Measurements from ENCODE around the gene DNAH2. TPM values are rescaled to one million over a fixed set of nuclear protein-coding genes. Genes with fewer than 3 reads are reported as not detected.

DNAH2 gene
- total and polyA plus RNA-seq, 9 of the 15 experiments (the other 6 are each of a cell fraction or from before 2014, with no cell fraction given) = 0.03 TPM; not detected in 8

DNA sequence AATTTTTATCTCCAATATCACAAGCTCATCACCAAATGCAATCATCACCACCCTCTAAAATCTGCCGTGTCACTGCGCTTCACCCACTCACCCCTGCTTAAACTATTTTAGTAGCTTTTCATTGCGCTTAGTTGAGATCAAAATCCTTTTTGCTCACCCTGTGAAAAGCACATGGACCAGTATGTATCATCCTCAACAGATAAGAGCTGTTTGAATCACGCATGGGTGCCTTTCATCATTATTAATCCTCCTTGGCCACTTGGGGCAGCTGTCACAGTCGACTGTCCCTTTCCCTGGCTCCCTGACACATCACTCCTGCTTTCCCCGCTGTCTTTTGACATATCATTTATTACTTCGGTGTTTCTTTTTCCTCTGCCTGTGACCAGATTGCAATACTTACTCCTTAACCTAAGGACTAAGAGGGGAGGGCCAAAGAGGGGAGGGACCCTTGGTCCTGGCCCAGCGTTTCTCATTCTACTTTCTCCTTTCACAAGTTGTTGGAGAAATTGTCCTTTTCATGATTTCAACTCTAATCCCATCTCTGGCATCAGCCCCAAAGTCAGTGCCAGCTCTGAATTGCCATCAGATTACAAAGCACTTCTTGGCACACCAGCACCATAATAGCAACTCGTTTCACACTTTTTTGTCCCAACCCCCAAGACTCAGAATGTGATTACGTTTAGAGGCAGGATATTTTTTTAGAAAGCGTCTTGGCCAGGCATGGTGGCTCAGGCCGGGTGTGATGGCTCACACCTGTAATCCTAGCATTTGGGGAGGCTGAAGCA is 107.9 kb downstream of the DNAH2 start:
- no peaks in the 10 kb centered on the region for H3K79me2 ChIP-seq (ENCODE audit: control insufficient read depth, insufficient read depth, low read length)
- intact Hi-C loops (cut with micrococcal nuclease) (loop anchor here (10.0 kb wide), 1 partner anchor 219 kb away; no protein-coding TSS in a partner anchor), in situ Hi-C loops (cut with MboI) (no loop called here)
- 0% methylated on average over 12 of the region's 12 CpGs for WGBS (ENCODE audit: insufficient coverage, low coverage, missing lambda C conversion rate)
- no peak overlapping the region for H3K9ac ChIP-seq (ENCODE audit: insufficient read depth in 1 of 2, low read depth in 2 of 2, low read length in 2 of 2)
- H3K27ac ChIP-seq (ENCODE audit: extremely low read depth, low read depth, low read length) = no peak overlapping the region
- FAIRE-seq (no peak), ATAC-seq (0 out of 3 replicates have a peak, but pooled peaks have one; percentile 47), DNase-seq (ENCODE audit: extremely low read depth in 1 of 4, low spot score in 3 of 4) (peak in 1 of 4 experiments; percentile 29)
- POLR2A ChIA-PET = interaction anchor here (0.6 to 0.9 kb wide), 6 partner anchors 9 to 182 kb away, joined by 3 to 5 read pairs (median 4); no protein-coding TSS in a partner anchor
- BruUV-seq (replicated peaks) = no TSS peak
- no peaks in the 10 kb centered on the region for H4K20me1 ChIP-seq (replicated peaks; ENCODE audit: control insufficient read depth, insufficient read depth, low read length)
- CTCF ChIA-PET (ENCODE audit: low intra/inter-chr PET ratio) = interaction anchor here (0.5 to 0.6 kb wide), 2 partner anchors 96 to 177 kb away, joined by 7 read pairs; no protein-coding TSS in a partner anchor
- H2AFZ ChIP-seq (ENCODE audit: low read depth, low read length) = no peak overlapping the region
- H3K27me3 ChIP-seq (ENCODE audit: control insufficient read depth in 2 of 2, insufficient read depth in 2 of 2, low read length in 2 of 2) = peaks cover 9 to 32% of the 10 kb centered on the region in 2 experiments; a peak in 4 of 5 replicates
- H3K4me3 ChIP-seq = no peak overlapping the region
- no peaks in the 10 kb centered on the region for H3K9me1 ChIP-seq (ENCODE audit: control insufficient read depth, insufficient read depth, low read length)
- no peaks in the 10 kb centered on the region for H3K36me3 ChIP-seq (ENCODE audit: control insufficient read depth, insufficient read depth, low read length)
- no peaks in the 10 kb centered on the region for H3K9me3 ChIP-seq (replicated peaks; ENCODE audit: control insufficient read depth, insufficient read depth, low read depth, low read length)
- H3K4me1 ChIP-seq (replicated peaks in 1 of 2; ENCODE audit: control insufficient read depth in 2 of 2, insufficient read depth in 2 of 2, low read length in 2 of 2) = peaks cover 0 to 9% of the 10 kb centered on the region in 2 experiments; a peak in 2 of 5 replicates
- H3K4me2 ChIP-seq (ENCODE audit: insufficient read depth, low read length) = no peak overlapping the region
- TF ChIP-seq MYC (IDR thresholded peaks at IDR 0.05; ENCODE audit: low read depth, low read length) = peak; percentile 39; the same call in 1 of the 2 replicates
- TF ChIP-seq MYC (CRISPR knock-in tag; IDR thresholded peaks at IDR 0.05; ENCODE audit: borderline replicate concordance, low read depth) = no peak
- no peak for TF ChIP-seq TRIM28 (IDR thresholded peaks at IDR 0.05)
- TF ChIP-seq, protein P1, sequence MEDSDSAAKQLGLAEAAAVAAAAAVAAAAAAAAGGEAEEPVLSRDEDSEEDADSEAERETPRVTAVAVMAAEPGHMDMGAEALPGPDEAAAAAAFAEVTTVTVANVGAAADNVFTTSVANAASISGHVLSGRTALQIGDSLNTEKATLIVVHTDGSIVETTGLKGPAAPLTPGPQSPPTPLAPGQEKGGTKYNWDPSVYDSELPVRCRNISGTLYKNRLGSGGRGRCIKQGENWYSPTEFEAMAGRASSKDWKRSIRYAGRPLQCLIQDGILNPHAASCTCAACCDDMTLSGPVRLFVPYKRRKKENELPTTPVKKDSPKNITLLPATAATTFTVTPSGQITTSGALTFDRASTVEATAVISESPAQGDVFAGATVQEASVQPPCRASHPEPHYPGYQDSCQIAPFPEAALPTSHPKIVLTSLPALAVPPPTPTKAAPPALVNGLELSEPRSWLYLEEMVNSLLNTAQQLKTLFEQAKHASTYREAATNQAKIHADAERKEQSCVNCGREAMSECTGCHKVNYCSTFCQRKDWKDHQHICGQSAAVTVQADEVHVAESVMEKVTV (CRISPR knock-in tag; IDR thresholded peaks at IDR 0.05) = no peak
- TF ChIP-seq, protein P2, sequence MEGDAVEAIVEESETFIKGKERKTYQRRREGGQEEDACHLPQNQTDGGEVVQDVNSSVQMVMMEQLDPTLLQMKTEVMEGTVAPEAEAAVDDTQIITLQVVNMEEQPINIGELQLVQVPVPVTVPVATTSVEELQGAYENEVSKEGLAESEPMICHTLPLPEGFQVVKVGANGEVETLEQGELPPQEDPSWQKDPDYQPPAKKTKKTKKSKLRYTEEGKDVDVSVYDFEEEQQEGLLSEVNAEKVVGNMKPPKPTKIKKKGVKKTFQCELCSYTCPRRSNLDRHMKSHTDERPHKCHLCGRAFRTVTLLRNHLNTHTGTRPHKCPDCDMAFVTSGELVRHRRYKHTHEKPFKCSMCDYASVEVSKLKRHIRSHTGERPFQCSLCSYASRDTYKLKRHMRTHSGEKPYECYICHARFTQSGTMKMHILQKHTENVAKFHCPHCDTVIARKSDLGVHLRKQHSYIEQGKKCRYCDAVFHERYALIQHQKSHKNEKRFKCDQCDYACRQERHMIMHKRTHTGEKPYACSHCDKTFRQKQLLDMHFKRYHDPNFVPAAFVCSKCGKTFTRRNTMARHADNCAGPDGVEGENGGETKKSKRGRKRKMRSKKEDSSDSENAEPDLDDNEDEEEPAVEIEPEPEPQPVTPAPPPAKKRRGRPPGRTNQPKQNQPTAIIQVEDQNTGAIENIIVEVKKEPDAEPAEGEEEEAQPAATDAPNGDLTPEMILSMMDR (IDR thresholded peaks at IDR 0.05 in 2 of 3, conservative IDR thresholded peaks at IDR 0.05 in 1 of 3; ENCODE audit: insufficient read depth in 2 of 3, low read depth in 1 of 3, low read length in 3 of 3) = peak; percentile 16 to 42 (median 35); a peak in 3 of 6 replicates
- TF ChIP-seq PTTG1 (tag; IDR thresholded peaks at IDR 0.05; ENCODE audit: low read depth) = no peak
- TF ChIP-seq RUNX1 (IDR thresholded peaks at IDR 0.05; ENCODE audit: low read depth) = no peak
- TF ChIP-seq, protein P3, sequence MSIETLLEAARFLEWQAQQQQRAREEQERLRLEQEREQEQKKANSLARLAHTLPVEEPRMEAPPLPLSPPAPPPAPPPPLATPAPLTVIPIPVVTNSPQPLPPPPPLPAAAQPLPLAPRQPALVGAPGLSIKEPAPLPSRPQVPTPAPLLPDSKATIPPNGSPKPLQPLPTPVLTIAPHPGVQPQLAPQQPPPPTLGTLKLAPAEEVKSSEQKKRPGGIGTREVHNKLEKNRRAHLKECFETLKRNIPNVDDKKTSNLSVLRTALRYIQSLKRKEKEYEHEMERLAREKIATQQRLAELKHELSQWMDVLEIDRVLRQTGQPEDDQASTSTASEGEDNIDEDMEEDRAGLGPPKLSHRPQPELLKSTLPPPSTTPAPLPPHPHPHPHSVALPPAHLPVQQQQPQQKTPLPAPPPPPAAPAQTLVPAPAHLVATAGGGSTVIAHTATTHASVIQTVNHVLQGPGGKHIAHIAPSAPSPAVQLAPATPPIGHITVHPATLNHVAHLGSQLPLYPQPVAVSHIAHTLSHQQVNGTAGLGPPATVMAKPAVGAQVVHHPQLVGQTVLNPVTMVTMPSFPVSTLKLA (conservative IDR thresholded peaks at IDR 0.05) = peak; percentile 41 to 55; a peak in 2 of 4 replicates
- peak; percentile 37 for TF ChIP-seq MEIS2 (IDR thresholded peaks at IDR 0.05; ENCODE audit: partially characterized antibody)
- no peak for TF ChIP-seq ZNF644 (tag; IDR thresholded peaks at IDR 0.05; ENCODE audit: low read depth)
- peak; percentile 22; the same call in 1 of the 2 replicates for TF ChIP-seq MAFG (tag; conservative IDR thresholded peaks at IDR 0.05)

Data from K562 (cell line).